HFF-Myc (cell line): Measurements from ENCODE around the gene HCN4.

Experiments used
- DNase-seq: peaks from one replicate; pipeline ENCODE4 v3.0.0-alpha.2; 2011; ENCODE audit warnings: low read depth; ENCODE audit errors: extremely low read depth
- H3K4me3 ChIP-seq: replicated peaks from 2 replicates; pipeline ENCODE4 v1.5.1; 2011; ENCODE audit warnings: low read depth, mild to moderate bottlenecking, control low read depth, low read length
- CTCF ChIP-seq: IDR thresholded peaks from 2 replicates; pipeline ENCODE4 v1.5.1; 2012; ENCODE audit warnings: mild to moderate bottlenecking, low read depth, low read length, control low read depth; ENCODE audit errors: missing control alignments

HCN4 gene

DNA sequence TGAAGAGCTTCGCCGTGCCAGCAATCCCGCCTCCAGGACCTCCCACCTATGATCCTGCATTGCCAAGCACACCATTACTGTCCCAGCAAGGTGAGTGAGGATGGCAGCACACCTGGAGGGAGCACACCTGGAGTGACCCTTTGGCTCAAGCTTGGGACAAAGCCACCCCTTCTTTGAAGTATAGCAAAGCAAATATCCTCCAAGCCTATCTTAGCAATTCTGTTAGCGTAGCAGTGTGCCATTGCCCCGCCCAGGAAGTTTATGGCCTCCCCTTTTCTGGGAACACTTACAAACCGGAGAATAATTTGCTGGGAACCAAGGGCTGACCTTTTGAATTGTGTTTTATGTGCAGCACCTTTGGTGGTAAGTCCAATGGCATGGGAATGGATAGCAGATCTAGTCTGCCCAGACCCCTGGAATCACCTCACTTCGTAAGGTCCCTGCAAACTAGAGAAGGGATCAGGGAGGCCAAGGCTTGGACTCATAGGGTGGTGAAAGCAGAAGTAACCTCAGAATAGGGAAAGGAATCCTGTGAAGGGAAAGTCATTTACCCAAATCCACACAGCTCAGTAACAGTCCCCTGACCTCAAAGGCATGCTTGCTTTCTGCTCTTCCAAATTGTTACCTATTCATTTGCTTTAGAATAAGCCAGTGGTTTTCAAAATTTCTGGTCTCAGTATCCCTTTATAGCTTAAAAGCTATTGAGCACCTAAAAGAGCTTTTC is 70.1 kb downstream of the HCN4 start:
- no peak for DNase-seq
- no peak overlapping the region for H3K4me3 ChIP-seq
- TF ChIP-seq CTCF: no peak

GRCh38 chr15:73296609-73297353 is 72.0 kb downstream of the HCN4 start:
- no peak for TF ChIP-seq CTCF
- DNase-seq: no peak

DNA sequence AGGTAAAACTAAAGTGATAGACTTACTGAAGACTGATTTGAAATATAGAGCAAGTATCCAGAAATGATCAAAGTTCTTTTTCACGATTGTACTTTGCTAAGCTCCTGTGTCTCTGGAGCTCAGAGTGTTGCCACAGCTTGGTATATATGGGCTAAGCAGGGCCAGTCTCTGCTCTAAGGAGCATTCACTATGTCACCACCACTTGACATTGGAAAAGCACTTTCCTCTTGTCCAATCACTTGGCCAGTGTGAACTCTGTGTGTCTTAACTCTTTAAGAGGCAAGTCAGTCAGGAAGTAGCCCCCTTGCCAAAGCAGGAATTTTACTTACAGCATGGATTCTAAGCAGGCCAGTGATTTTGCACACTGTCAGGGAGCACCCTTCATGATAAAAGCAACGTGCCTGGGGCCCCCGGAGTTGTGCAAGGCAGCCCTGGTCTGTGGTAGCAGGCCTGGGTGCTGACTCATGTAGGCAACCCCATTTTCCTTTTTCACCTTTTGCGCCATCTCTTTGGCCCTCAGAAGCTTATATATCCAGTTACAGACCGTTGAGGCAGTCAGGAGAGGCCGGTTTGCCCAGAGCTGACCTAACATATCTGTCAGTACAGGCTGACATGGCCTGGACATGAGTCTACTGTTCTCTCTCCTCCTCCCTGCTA is 73.0 kb downstream of the HCN4 start:
- TF ChIP-seq CTCF: no peak
- H3K4me3 ChIP-seq: no peak overlapping the region
- DNase-seq: no peak

More at GRCh38 chr15:73296609-73297353, 72.0 kb downstream of the HCN4 start:
- H3K4me3 ChIP-seq: no peak overlapping the region

GRCh38 chr15:73293773-73294172 is 75.0 kb downstream of the HCN4 start:
- no peak overlapping the region for H3K4me3 ChIP-seq
- DNase-seq: no peak
- TF ChIP-seq CTCF: no peak

GRCh38 chr15:73291441-73291840 is 77.3 kb downstream of the HCN4 start:
- no peak overlapping the region for H3K4me3 ChIP-seq
- DNase-seq: no peak
- no peak for TF ChIP-seq CTCF

- DNase-seq: no peak
Observed at GRCh38 chr15:73287019-73287418, 81.7 kb downstream of the HCN4 start.

More at GRCh38 chr15:73287019-73287418, 81.7 kb downstream of the HCN4 start:
- H3K4me3 ChIP-seq: no peak overlapping the region
- no peak for TF ChIP-seq CTCF
